WTC11 (cell line): ENCODE measurements around the gene WDSUB1. TPM values are rescaled to one million over a fixed set of nuclear protein-coding genes. Genes with fewer than 3 reads are reported as not detected.

Experiments used
- ATAC-seq: fragments of 200-7000 bp; cut with Tn5 transposase; 2 replicates; pipeline ENCODE4 v1.10.0; 2021; ENCODE audit warnings: mild to moderate bottlenecking, moderate library complexity
- CTCF ChIA-PET: fragments of 300-600 bp; sonication (Branson Sonifier 250); formaldehyde crosslinking; loops from one replicate; lab custom pipeline; 2021; ENCODE audit warnings: antibody characterized with exemption; lab: Charles Lee
- POLR2A ChIA-PET: fragments of 350-600 bp; sonication (Branson Sonifier 250); formaldehyde crosslinking; loops from one replicate; lab custom pipeline; 2021; ENCODE audit warnings: antibody characterized with exemption; lab: Charles Lee
- DNase-seq: peaks from one replicate; pipeline ENCODE4 v3.0.0; 2021; ENCODE audit warnings: low spot score
- H3K27ac Mint-ChIP-seq: 2 replicates; pipeline ENCODE4 v1.8.0; 2021; ENCODE audit warnings: mixed read lengths
- H3K27me3 Mint-ChIP-seq: 2 replicates; pipeline ENCODE4 v1.8.0; 2021; ENCODE audit warnings: low read depth, mild to moderate bottlenecking, moderate library complexity, mixed read lengths
- H3K36me3 Mint-ChIP-seq: 2 replicates; pipeline ENCODE4 v1.8.0; 2021; ENCODE audit warnings: mixed read lengths
- H3K4me1 Mint-ChIP-seq: 2 replicates; pipeline ENCODE4 v1.8.0; 2022; ENCODE audit warnings: mixed read lengths
- H3K4me3 Mint-ChIP-seq: 2 replicates; pipeline ENCODE4 v1.8.0; 2021; ENCODE audit warnings: mild to moderate bottlenecking, moderate library complexity, mixed read lengths
- H3K9me3 Mint-ChIP-seq: 2 replicates; pipeline ENCODE4 v1.8.0; 2021; ENCODE audit warnings: mixed read lengths
- ELF4 ChIP-seq: sonication (generic); formaldehyde crosslinking; IDR thresholded peaks from 2 replicates; pipeline ENCODE4 v1.8.1; 2022; ENCODE audit warnings: low read depth, mild to moderate bottlenecking, moderate library complexity, missing genetic modification reagents
- FOXP1 ChIP-seq: sonication (generic); formaldehyde crosslinking; IDR thresholded peaks from 2 replicates; pipeline ENCODE4 v1.8.0; 2022; ENCODE audit warnings: missing genetic modification reagents, mild to moderate bottlenecking, moderate library complexity, borderline replicate concordance
- GTF2I ChIP-seq: fragments of 250-450 bp; sonication (Bioruptor Pico); conservative IDR thresholded peaks from 2 replicates; pipeline ENCODE4 v1.4.0; 2021; ENCODE audit warnings: mild to moderate bottlenecking
- IRF2 ChIP-seq: sonication (generic); formaldehyde crosslinking; IDR thresholded peaks from 2 replicates; pipeline ENCODE4 v1.8.0; 2022; ENCODE audit warnings: low read depth, missing genetic modification reagents, borderline replicate concordance
- JUN ChIP-seq: sonication (generic); formaldehyde crosslinking; IDR thresholded peaks from 2 replicates; pipeline ENCODE4 v1.8.0; 2023; ENCODE audit warnings: mild to moderate bottlenecking, missing genetic modification reagents
- MXD4 ChIP-seq: fragments of 250-450 bp; sonication (Bioruptor Pico); IDR thresholded peaks from 2 replicates; pipeline ENCODE4 v1.8.0; 2021; ENCODE audit warnings: mild to moderate bottlenecking, moderate library complexity, borderline replicate concordance
- NR3C1 ChIP-seq: sonication (generic); formaldehyde crosslinking; conservative IDR thresholded peaks from 2 replicates; pipeline ENCODE4 v1.8.1; 2023; ENCODE audit warnings: low read depth, mild to moderate bottlenecking, missing genetic modification reagents
- RELA ChIP-seq: sonication (generic); formaldehyde crosslinking; IDR thresholded peaks from 2 replicates; pipeline ENCODE4 v1.8.1; 2022; ENCODE audit warnings: missing genetic modification reagents, mild to moderate bottlenecking, borderline replicate concordance
- TCF7 ChIP-seq: sonication (generic); formaldehyde crosslinking; IDR thresholded peaks from 2 replicates; pipeline ENCODE4 v1.8.0; 2022; ENCODE audit warnings: mild to moderate bottlenecking, low read depth, missing genetic modification reagents, moderate library complexity
- TP53 ChIP-seq: sonication (generic); formaldehyde crosslinking; IDR thresholded peaks from 2 replicates; pipeline ENCODE4 v1.8.1; 2023; ENCODE audit warnings: mild to moderate bottlenecking, missing genetic modification reagents
- ZNF138 ChIP-seq: sonication (generic); formaldehyde crosslinking; conservative IDR thresholded peaks from 2 replicates; pipeline ENCODE4 v1.8.1; 2022; ENCODE audit warnings: mild to moderate bottlenecking, moderate library complexity, missing genetic modification reagents
- ZNF232 ChIP-seq: sonication (generic); formaldehyde crosslinking; IDR thresholded peaks from 2 replicates; pipeline ENCODE4 v1.8.0; 2022; ENCODE audit warnings: mild to moderate bottlenecking, missing genetic modification reagents
- ZNF317 ChIP-seq: sonication (generic); formaldehyde crosslinking; IDR thresholded peaks from 2 replicates; pipeline ENCODE4 v1.8.1; 2023; ENCODE audit warnings: low read depth, mild to moderate bottlenecking, moderate library complexity, missing genetic modification reagents, borderline replicate concordance
- ZNF416 ChIP-seq: fragments of 250-450 bp; sonication (Bioruptor Pico); IDR thresholded peaks from 2 replicates; pipeline ENCODE4 v1.9.0; 2021; ENCODE audit warnings: mild to moderate bottlenecking, inconsistent platforms
- total RNA-seq: library from RNA; stranded (reverse); gene quantifications from 3 replicates; pipeline ENCODE4 v1.2.3, GENCODE V29; 2021
- TF ChIP-seq, protein P1 (sequence below): sonication (generic); formaldehyde crosslinking; IDR thresholded peaks from 2 replicates; pipeline ENCODE4 v1.8.0; 2022; ENCODE audit warnings: mild to moderate bottlenecking, missing genetic modification reagents
- TF ChIP-seq, protein P2 (sequence below): sonication (generic); formaldehyde crosslinking; IDR thresholded peaks from 2 replicates; pipeline ENCODE4 v1.8.1; 2022; ENCODE audit warnings: low read depth, mild to moderate bottlenecking, moderate library complexity, missing genetic modification reagents, borderline replicate concordance
- TF ChIP-seq, protein P3 (sequence below): sonication (generic); formaldehyde crosslinking; IDR thresholded peaks from 2 replicates; pipeline ENCODE4 v1.8.1; 2023; ENCODE audit warnings: mild to moderate bottlenecking, missing genetic modification reagents
- TF ChIP-seq, protein P4 (sequence below): fragments of 250-450 bp; sonication (Bioruptor Pico); IDR thresholded peaks from 2 replicates; pipeline ENCODE4 v1.9.0; 2021; ENCODE audit warnings: mild to moderate bottlenecking
- TF ChIP-seq, protein P5 (sequence below): sonication (generic); formaldehyde crosslinking; IDR thresholded peaks from 2 replicates; pipeline ENCODE4 v1.8.1; 2022; ENCODE audit warnings: low read depth, missing genetic modification reagents, borderline replicate concordance
- TF ChIP-seq, protein P6 (sequence below): sonication (generic); formaldehyde crosslinking; IDR thresholded peaks from 2 replicates; pipeline ENCODE4 v1.8.0; 2022; ENCODE audit warnings: mild to moderate bottlenecking, missing genetic modification reagents

WDSUB1 gene
- total RNA-seq, 1 experiment from 2014 or later = 5.8 TPM

DNA sequence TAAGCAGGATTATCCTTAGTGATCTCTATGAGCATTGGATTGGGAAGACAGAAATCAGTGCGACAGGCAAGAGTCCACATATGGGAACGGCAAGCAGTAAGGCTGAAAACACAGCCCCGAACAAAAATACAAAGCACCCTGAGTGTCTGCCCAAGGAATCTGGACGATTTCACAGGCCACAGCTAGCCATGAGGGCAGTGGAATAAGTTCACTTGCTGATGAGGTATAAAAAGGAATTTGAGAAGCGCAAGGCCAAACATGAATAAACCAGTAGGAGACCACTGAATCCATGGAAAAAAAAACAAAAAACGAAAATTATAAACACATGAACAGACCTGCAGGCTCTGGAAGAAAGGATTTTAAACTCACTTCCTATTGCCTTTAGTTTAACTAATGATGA is 24.3 kb downstream of the WDSUB1 start (continued):
- TF ChIP-seq, protein P1, sequence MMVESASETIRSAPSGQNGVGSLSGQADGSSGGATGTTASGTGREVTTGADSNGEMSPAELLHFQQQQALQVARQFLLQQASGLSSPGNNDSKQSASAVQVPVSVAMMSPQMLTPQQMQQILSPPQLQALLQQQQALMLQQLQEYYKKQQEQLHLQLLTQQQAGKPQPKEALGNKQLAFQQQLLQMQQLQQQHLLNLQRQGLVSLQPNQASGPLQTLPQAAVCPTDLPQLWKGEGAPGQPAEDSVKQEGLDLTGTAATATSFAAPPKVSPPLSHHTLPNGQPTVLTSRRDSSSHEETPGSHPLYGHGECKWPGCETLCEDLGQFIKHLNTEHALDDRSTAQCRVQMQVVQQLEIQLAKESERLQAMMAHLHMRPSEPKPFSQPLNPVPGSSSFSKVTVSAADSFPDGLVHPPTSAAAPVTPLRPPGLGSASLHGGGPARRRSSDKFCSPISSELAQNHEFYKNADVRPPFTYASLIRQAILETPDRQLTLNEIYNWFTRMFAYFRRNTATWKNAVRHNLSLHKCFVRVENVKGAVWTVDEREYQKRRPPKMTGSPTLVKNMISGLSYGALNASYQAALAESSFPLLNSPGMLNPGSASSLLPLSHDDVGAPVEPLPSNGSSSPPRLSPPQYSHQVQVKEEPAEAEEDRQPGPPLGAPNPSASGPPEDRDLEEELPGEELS (CRISPR knock-in tag) = no peak
- TF ChIP-seq, protein P2, sequence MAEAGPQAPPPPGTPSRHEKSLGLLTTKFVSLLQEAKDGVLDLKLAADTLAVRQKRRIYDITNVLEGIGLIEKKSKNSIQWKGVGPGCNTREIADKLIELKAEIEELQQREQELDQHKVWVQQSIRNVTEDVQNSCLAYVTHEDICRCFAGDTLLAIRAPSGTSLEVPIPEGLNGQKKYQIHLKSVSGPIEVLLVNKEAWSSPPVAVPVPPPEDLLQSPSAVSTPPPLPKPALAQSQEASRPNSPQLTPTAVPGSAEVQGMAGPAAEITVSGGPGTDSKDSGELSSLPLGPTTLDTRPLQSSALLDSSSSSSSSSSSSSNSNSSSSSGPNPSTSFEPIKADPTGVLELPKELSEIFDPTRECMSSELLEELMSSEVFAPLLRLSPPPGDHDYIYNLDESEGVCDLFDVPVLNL (CRISPR knock-in tag) = no peak

DNA sequence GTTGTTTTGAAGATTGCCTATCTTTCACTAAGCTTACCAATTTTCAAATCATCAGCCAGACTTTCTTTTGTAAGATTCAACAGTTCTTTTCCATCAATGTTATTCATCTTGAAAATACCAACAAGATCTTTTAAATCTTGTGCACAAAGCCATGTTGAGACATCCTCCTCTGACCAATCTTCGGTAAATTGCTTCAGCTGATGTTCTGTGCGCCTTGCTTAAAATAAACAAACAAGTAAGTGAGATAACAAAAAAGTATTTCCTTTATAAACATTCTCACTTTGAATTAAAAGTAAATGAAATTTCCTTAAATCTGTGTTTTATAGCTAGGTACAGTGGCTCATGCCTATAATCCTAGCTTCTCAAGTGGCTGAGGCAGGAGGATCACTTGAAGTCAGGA is 30.3 kb downstream of the WDSUB1 start:
- Mint-ChIP-seq H3K4me3 (no peak overlapping the region), H3K27me3 (no peaks in the 10 kb centered on the region), H3K4me1 (no peaks in the 10 kb centered on the region), H3K36me3 (peaks cover 4% of the 10 kb centered on the region; the same call in 1 of the 2 replicates), H3K9me3 (no peaks in the 10 kb centered on the region), H3K27ac (no peak overlapping the region)
- POLR2A ChIA-PET = no interaction called here
- ATAC-seq = no peak
- no peak for DNase-seq
- CTCF ChIA-PET = no interaction called here
- TF ChIP-seq IRF2 (CRISPR knock-in tag) (no peak), TP53 (CRISPR knock-in tag) (no peak), TCF7 (no peak), ZNF317 (no peak), ZNF416 (no peak), FOXP1 (CRISPR knock-in tag) (no peak), ZNF232 (CRISPR knock-in tag) (no peak), JUN (CRISPR knock-in tag) (no peak), NR3C1 (CRISPR knock-in tag) (no peak), MXD4 (no peak), ZNF138 (CRISPR knock-in tag) (no peak), ELF4 (CRISPR knock-in tag) (no peak), RELA (CRISPR knock-in tag) (no peak), GTF2I (CRISPR knock-in tag) (no peak)
- TF ChIP-seq, protein P3, sequence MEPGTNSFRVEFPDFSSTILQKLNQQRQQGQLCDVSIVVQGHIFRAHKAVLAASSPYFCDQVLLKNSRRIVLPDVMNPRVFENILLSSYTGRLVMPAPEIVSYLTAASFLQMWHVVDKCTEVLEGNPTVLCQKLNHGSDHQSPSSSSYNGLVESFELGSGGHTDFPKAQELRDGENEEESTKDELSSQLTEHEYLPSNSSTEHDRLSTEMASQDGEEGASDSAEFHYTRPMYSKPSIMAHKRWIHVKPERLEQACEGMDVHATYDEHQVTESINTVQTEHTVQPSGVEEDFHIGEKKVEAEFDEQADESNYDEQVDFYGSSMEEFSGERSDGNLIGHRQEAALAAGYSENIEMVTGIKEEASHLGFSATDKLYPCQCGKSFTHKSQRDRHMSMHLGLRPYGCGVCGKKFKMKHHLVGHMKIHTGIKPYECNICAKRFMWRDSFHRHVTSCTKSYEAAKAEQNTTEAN = no peak
- TF ChIP-seq, protein P4, sequence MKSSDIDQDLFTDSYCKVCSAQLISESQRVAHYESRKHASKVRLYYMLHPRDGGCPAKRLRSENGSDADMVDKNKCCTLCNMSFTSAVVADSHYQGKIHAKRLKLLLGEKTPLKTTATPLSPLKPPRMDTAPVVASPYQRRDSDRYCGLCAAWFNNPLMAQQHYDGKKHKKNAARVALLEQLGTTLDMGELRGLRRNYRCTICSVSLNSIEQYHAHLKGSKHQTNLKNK = no peak
- TF ChIP-seq, protein P2 (CRISPR knock-in tag) = no peak
- TF ChIP-seq, protein P5, sequence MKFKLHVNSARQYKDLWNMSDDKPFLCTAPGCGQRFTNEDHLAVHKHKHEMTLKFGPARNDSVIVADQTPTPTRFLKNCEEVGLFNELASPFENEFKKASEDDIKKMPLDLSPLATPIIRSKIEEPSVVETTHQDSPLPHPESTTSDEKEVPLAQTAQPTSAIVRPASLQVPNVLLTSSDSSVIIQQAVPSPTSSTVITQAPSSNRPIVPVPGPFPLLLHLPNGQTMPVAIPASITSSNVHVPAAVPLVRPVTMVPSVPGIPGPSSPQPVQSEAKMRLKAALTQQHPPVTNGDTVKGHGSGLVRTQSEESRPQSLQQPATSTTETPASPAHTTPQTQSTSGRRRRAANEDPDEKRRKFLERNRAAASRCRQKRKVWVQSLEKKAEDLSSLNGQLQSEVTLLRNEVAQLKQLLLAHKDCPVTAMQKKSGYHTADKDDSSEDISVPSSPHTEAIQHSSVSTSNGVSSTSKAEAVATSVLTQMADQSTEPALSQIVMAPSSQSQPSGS (CRISPR knock-in tag) = no peak
- TF ChIP-seq, protein P6, sequence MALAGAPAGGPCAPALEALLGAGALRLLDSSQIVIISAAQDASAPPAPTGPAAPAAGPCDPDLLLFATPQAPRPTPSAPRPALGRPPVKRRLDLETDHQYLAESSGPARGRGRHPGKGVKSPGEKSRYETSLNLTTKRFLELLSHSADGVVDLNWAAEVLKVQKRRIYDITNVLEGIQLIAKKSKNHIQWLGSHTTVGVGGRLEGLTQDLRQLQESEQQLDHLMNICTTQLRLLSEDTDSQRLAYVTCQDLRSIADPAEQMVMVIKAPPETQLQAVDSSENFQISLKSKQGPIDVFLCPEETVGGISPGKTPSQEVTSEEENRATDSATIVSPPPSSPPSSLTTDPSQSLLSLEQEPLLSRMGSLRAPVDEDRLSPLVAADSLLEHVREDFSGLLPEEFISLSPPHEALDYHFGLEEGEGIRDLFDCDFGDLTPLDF (CRISPR knock-in tag) = no peak
